ENCODE measurements around the gene CLPX.

The CLPX gene

GRCh38 chr15:65106011-65106590 is 79.0 kb downstream of the CLPX start:
- Histone ChIP-seq H3K27me3 (ENCODE audit: insufficient read depth, low read length) (peaks cover 4% of the 10 kb centered on the region), H3K14ac (ENCODE audit: low read length) (no peak overlapping the region), H2BK12ac (ENCODE audit: low read length) (no peak overlapping the region), H2BK5ac (ENCODE audit: low read depth, low read length, poor library complexity) (no peak overlapping the region), H2BK120ac (ENCODE audit: insufficient read depth, low read length, poor library complexity) (no peak overlapping the region), H3K79me2 (ENCODE audit: control insufficient read depth, insufficient read depth, low read length, poor library complexity) (no peaks in the 10 kb centered on the region), H3K4ac (ENCODE audit: low read depth, low read length) (no peak overlapping the region), H3K27ac (ENCODE audit: low read depth, low read length) (no peak overlapping the region), H3K23ac (ENCODE audit: low read length) (no peak overlapping the region), H3K36me3 (ENCODE audit: control insufficient read depth in 1 of 2, insufficient read depth in 2 of 2, low read length in 2 of 2) (peaks cover 0 to 3% of the 10 kb centered on the region in 2 experiments), H4K8ac (ENCODE audit: low read depth, low read length) (no peak overlapping the region), H2AFZ (ENCODE audit: insufficient read depth, low read length, poor library complexity) (no peak overlapping the region), H3K4me2 (ENCODE audit: low read length) (no peak overlapping the region), H2AK5ac (ENCODE audit: low read length) (no peak overlapping the region), H3K9ac (ENCODE audit: low read length) (no peak overlapping the region), H4K12ac (ENCODE audit: low read depth, low read length) (no peak overlapping the region), H4K91ac (ENCODE audit: low read depth, low read length) (no peak overlapping the region), H3K4me1 (ENCODE audit: control insufficient read depth in 1 of 2, insufficient read depth in 2 of 2, low read length in 2 of 2) (peaks cover 3 to 5% of the 10 kb centered on the region in 2 experiments), H3K9me3 (ENCODE audit: insufficient read depth, low read depth, low read length) (no peaks in the 10 kb centered on the region), H3K4me3 (ENCODE audit: low read depth, low read length) (no peak overlapping the region), H3K18ac (ENCODE audit: low read length) (no peak overlapping the region), H3K79me1 (ENCODE audit: low read length) (no peaks in the 10 kb centered on the region)
- DNase-seq: no peak
- WGBS (ENCODE audit: extremely low coverage, insufficient coverage, insufficient read length): no CpG with 5 or more reads among the region's 6 CpGs

GRCh38 chr15:65105038-65105437 is 80.1 kb downstream of the CLPX start:
- no peak for DNase-seq
- Histone ChIP-seq H3K18ac (ENCODE audit: low read length) (no peak overlapping the region), H3K27me3 (ENCODE audit: insufficient read depth, low read length) (peaks cover 4% of the 10 kb centered on the region), H3K4me2 (ENCODE audit: low read length) (no peak overlapping the region), H3K9ac (ENCODE audit: low read length) (no peak overlapping the region), H3K9me3 (ENCODE audit: insufficient read depth, low read depth, low read length) (no peaks in the 10 kb centered on the region), H2BK120ac (ENCODE audit: insufficient read depth, low read length, poor library complexity) (no peak overlapping the region), H2BK12ac (ENCODE audit: low read length) (no peak overlapping the region), H3K36me3 (ENCODE audit: control insufficient read depth in 1 of 2, insufficient read depth in 2 of 2, low read length in 2 of 2) (peaks cover 0 to 6% of the 10 kb centered on the region in 2 experiments), H2BK5ac (ENCODE audit: low read depth, low read length, poor library complexity) (no peak overlapping the region), H3K79me1 (ENCODE audit: low read length) (no peaks in the 10 kb centered on the region), H3K4ac (ENCODE audit: low read depth, low read length) (no peak overlapping the region), H3K4me1 (ENCODE audit: control insufficient read depth in 1 of 2, insufficient read depth in 2 of 2, low read length in 2 of 2) (peaks cover 3 to 5% of the 10 kb centered on the region in 2 experiments), H3K23ac (ENCODE audit: low read length) (no peak overlapping the region), H4K91ac (ENCODE audit: low read depth, low read length) (no peak overlapping the region), H2AFZ (ENCODE audit: insufficient read depth, low read length, poor library complexity) (no peak overlapping the region), H4K12ac (ENCODE audit: low read depth, low read length) (no peak overlapping the region), H3K79me2 (ENCODE audit: control insufficient read depth, insufficient read depth, low read length, poor library complexity) (no peaks in the 10 kb centered on the region), H4K8ac (ENCODE audit: low read depth, low read length) (no peak overlapping the region), H2AK5ac (ENCODE audit: low read length) (no peak overlapping the region), H3K27ac (ENCODE audit: low read depth, low read length) (no peak overlapping the region), H3K4me3 (ENCODE audit: low read depth, low read length) (no peak overlapping the region), H3K14ac (ENCODE audit: low read length) (no peak overlapping the region)
- WGBS (ENCODE audit: extremely low coverage, insufficient coverage, insufficient read length): no CpG with 5 or more reads among the region's 5 CpGs

GRCh38 chr15:65102912-65103311 is 82.2 kb downstream of the CLPX start:
- Histone ChIP-seq H3K36me3 (ENCODE audit: control insufficient read depth in 1 of 2, insufficient read depth in 2 of 2, low read length in 2 of 2) (peaks cover 9 to 12% of the 10 kb centered on the region in 2 experiments), H3K4me1 (ENCODE audit: control insufficient read depth in 1 of 2, insufficient read depth in 2 of 2, low read length in 2 of 2) (peaks cover 3 to 5% of the 10 kb centered on the region in 2 experiments)
- WGBS (ENCODE audit: extremely low coverage, insufficient coverage, insufficient read length): no CpG with 5 or more reads among the region's 3 CpGs

GRCh38 chr15:65101891-65102708 is 83.0 kb downstream of the CLPX start:
- Histone ChIP-seq H3K9ac (ENCODE audit: low read length) (no peak overlapping the region), H3K9me3 (ENCODE audit: insufficient read depth, low read depth, low read length) (no peaks in the 10 kb centered on the region), H3K4me2 (ENCODE audit: low read length) (peak overlapping the region; percentile 44), H3K4me3 (ENCODE audit: low read depth, low read length) (peak overlapping the region; percentile 5), H2AK5ac (ENCODE audit: low read length) (no peak overlapping the region), H2BK12ac (ENCODE audit: low read length) (no peak overlapping the region), H2BK5ac (ENCODE audit: low read depth, low read length, poor library complexity) (no peak overlapping the region), H3K27ac (ENCODE audit: low read depth, low read length) (no peak overlapping the region), H4K12ac (ENCODE audit: low read depth, low read length) (no peak overlapping the region), H4K8ac (ENCODE audit: low read depth, low read length) (no peak overlapping the region), H2BK120ac (ENCODE audit: insufficient read depth, low read length, poor library complexity) (no peak overlapping the region), H4K91ac (ENCODE audit: low read depth, low read length) (no peak overlapping the region), H3K27me3 (ENCODE audit: insufficient read depth, low read length) (peaks cover 4% of the 10 kb centered on the region), H3K79me1 (ENCODE audit: low read length) (no peaks in the 10 kb centered on the region), H3K23ac (ENCODE audit: low read length) (no peak overlapping the region), H2AFZ (ENCODE audit: insufficient read depth, low read length, poor library complexity) (no peak overlapping the region), H3K4me1 (ENCODE audit: control insufficient read depth in 1 of 2, insufficient read depth in 2 of 2, low read length in 2 of 2) (peaks cover 3 to 5% of the 10 kb centered on the region in 2 experiments), H3K36me3 (ENCODE audit: control insufficient read depth in 1 of 2, insufficient read depth in 2 of 2, low read length in 2 of 2) (peaks cover 12 to 15% of the 10 kb centered on the region in 2 experiments), H3K18ac (ENCODE audit: low read length) (no peak overlapping the region), H3K4ac (ENCODE audit: low read depth, low read length) (no peak overlapping the region), H3K79me2 (ENCODE audit: control insufficient read depth, insufficient read depth, low read length, poor library complexity) (no peaks in the 10 kb centered on the region), H3K14ac (ENCODE audit: low read length) (no peak overlapping the region)
- DNase-seq: no peak
- WGBS (ENCODE audit: extremely low coverage, insufficient coverage, insufficient read length): no CpG with 5 or more reads among the region's 75 CpGs

More at GRCh38 chr15:65102912-65103311, 82.2 kb downstream of the CLPX start:
- no peak overlapping the region for H3K4me3 ChIP-seq (ENCODE audit: low read depth, low read length)
- H2BK12ac ChIP-seq (ENCODE audit: low read length): no peak overlapping the region
- H3K18ac ChIP-seq (ENCODE audit: low read length): no peak overlapping the region
- no peaks in the 10 kb centered on the region for H3K79me2 ChIP-seq (ENCODE audit: control insufficient read depth, insufficient read depth, low read length, poor library complexity)
- no peak overlapping the region for H3K23ac ChIP-seq (ENCODE audit: low read length)
- no peak overlapping the region for H4K91ac ChIP-seq (ENCODE audit: low read depth, low read length)
- no peaks in the 10 kb centered on the region for H3K79me1 ChIP-seq (ENCODE audit: low read length)
- H4K12ac ChIP-seq (ENCODE audit: low read depth, low read length): no peak overlapping the region
- H3K14ac ChIP-seq (ENCODE audit: low read length): no peak overlapping the region
- H3K9me3 ChIP-seq (ENCODE audit: insufficient read depth, low read depth, low read length): no peaks in the 10 kb centered on the region
- no peak overlapping the region for H2BK5ac ChIP-seq (ENCODE audit: low read depth, low read length, poor library complexity)
- H3K4ac ChIP-seq (ENCODE audit: low read depth, low read length): no peak overlapping the region
- H3K4me2 ChIP-seq (ENCODE audit: low read length): no peak overlapping the region
- peaks cover 4% of the 10 kb centered on the region for H3K27me3 ChIP-seq (ENCODE audit: insufficient read depth, low read length)
- H4K8ac ChIP-seq (ENCODE audit: low read depth, low read length): no peak overlapping the region
- no peak overlapping the region for H3K9ac ChIP-seq (ENCODE audit: low read length)
- H2AK5ac ChIP-seq (ENCODE audit: low read length): no peak overlapping the region
- H2AFZ ChIP-seq (ENCODE audit: insufficient read depth, low read length, poor library complexity): no peak overlapping the region
- DNase-seq: no peak
- H2BK120ac ChIP-seq (ENCODE audit: insufficient read depth, low read length, poor library complexity): no peak overlapping the region
- no peak overlapping the region for H3K27ac ChIP-seq (ENCODE audit: low read depth, low read length)
